H1 (cell line): Measurements from ENCODE around the gene LGALS1. TPM values are rescaled to one million over a fixed set of nuclear protein-coding genes. Genes with fewer than 3 reads are reported as not detected.

Source experiments
- MAFK ChIP-seq: IDR thresholded peaks from 2 replicates; pipeline ENCODE4 v1.6.1; 2012; ENCODE audit warnings: low read depth, mild to moderate bottlenecking, improper control_type of control experiment, low read length
- SAP30 ChIP-seq: fragments of 300-600 bp; sonication (generic); IDR thresholded peaks from 2 replicates; pipeline ENCODE4 v1.7.1; 2012; ENCODE audit warnings: low read length, moderate library complexity, mild to moderate bottlenecking, inconsistent platforms; ENCODE audit not compliant: insufficient read depth, insufficient replicate concordance
- polyA plus RNA-seq, 7 experiments: library from polyadenylated mRNA; depleted of rRNA in 3 of 7; stranded (reverse) in 5 of 7; unstranded in 2 of 7; fragments of >200 nt in 5 of 7; fragments of 200-250 nt in 2 of 7; gene quantifications; 1 replicate in 5 of 7; 2 replicates in 1 of 7; 4 replicates in 1 of 7; pipeline versions ENCODE4 v1.2.1 to v1.2.3, GENCODE V29; 2011 to 2013; ENCODE audit warnings: missing spikeins in 2 of 7, mixed read lengths in 2 of 7
- total RNA-seq: library from RNA; stranded (reverse); fragmentation: NEBNext Ultra II Directional; extraction: Animal tissue kit (Norgen Biotek cat#: 25700); gene quantifications from 2 replicates; pipeline ENCODE4 v1.2.1, GENCODE V29; 2021

LGALS1 gene
- total and polyA plus RNA-seq, 2 of the 8 experiments (the other 6 are each of a cell fraction or from before 2014, with no cell fraction given) = 12.0 to 92.4 TPM

DNA sequence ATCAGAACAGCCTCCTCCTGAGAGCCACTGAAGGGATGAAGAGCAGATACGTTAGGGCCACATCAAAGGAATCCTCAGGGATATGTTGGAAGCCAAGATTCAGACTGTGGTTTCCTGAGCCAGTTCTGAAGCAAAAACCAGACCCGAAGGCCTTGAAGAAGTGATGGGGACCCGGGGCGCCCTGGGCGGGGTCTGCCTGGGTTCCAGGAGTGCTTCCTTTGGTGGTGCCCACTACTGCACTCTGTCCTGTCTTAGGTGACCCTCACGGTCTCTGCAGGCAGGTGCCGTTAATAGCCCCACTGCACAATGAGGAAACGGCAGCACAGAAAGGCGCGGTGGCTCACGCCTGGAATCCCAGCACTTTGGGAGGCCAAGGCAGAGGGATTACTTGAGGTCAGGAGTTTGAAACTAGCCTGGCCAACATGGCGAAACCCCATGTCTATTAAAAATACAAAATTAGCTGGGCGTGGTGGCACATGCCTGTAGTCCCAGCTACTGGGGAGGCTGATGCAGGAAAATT is 48.8 kb upstream of the LGALS1 start (continued):
- TF ChIP-seq MAFK (no peak), SAP30 (no peak)
